ENCODE measurements around the gene HASPIN.
A peak's percentile ranks its signal among the peaks of the same experiment; 100 is the strongest.

HASPIN gene

DNA sequence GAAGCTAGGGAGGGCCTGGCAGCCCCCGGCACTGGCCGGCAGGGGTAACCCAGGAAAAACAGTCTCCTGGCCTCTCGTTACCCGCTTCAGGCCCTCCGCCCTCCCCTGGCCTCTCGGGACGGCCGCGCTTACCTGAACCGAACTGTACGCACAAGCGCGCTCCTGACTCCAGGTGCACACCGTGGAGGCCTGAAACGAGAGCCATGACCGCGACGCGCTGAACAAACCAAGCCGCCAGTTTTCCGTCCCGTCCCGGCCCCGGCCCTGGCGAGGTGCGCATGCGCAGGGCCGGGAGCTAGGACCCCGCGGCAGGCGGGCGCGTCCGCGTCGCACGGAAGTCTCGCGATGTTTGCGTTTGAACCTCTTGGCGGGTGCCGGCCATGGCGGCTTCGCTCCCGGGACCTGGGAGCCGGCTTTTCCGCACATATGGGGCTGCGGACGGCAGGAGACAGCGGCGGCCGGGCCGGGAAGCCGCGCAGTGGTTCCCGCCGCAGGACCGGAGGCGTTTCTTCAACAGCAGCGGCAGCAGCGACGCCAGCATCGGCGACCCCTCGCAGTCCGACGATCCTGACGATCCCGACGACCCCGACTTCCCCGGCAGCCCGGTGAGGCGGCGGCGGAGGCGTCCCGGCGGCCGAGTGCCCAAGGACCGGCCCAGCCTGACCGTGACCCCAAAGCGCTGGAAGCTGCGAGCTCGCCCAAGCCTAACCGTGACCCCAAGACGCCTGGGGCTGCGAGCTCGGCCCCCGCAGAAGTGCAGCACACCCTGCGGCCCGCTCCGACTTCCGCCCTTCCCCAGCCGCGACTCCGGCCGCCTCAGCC lies at the start of gene HASPIN:
TSS of gene HASPIN (plus strand) at position 348 of the 822 bp plus-strand sequence. CDS start at position 381, 33 bp downstream.
- DNase-seq = peak; percentile 91

DNA sequence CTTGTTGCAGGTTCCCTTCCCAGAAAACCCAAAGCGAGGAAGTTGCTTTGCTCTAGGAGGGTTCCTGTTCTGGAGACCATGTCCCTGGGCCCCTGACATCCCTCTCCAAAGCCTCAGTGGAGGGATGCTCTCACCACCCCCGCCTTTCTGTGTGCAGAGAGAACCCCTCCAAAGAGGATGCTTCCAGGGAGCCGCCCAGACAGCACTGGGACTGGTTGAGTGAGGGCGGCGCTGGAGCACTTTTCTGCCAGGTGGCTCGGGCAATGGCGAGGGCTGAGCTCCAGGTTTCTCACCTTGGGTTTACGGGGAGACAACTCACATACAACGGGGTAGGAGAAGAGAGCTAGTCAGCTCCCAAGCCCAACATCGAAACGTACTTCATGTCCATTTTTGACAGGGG lies 47.8 kb upstream of the HASPIN start:
- no peak for DNase-seq

DNA sequence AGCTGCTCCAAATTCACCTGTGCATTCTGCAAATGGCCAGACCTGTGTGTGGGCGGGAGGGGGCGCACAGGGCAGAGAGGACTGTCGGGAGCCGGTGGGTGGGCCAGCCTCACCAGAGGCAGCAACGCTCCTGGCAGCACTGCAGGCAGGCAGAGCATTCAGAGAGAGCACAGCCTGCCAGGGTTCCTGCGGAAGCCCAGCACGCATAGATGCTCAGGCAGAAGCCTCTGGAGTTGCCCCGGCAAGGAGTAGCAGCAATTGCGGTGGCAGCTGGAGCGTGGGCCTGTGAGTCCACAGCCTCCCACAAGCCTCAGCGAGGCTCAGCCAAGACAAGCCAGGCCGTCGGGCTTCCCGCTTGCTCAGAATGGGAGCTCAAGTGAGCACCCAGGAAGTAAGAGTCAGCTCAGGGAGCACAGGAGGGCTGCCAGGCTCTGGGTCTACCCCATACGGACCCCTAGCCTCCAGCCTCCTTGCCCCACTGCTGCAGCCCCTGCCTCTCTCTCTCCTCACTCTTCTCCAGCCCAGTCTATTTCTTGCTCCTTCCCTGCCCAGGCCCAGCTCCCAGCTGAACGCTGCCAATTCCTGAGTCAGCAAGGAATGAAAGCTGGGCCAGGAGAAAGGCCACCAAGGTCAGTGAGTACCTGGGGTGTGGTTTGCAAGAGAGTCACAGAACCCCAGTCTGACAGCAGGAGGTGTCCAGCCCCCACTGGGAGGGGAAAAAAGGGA lies 45.4 kb upstream of the HASPIN start:
- DNase-seq = no peak

DNA sequence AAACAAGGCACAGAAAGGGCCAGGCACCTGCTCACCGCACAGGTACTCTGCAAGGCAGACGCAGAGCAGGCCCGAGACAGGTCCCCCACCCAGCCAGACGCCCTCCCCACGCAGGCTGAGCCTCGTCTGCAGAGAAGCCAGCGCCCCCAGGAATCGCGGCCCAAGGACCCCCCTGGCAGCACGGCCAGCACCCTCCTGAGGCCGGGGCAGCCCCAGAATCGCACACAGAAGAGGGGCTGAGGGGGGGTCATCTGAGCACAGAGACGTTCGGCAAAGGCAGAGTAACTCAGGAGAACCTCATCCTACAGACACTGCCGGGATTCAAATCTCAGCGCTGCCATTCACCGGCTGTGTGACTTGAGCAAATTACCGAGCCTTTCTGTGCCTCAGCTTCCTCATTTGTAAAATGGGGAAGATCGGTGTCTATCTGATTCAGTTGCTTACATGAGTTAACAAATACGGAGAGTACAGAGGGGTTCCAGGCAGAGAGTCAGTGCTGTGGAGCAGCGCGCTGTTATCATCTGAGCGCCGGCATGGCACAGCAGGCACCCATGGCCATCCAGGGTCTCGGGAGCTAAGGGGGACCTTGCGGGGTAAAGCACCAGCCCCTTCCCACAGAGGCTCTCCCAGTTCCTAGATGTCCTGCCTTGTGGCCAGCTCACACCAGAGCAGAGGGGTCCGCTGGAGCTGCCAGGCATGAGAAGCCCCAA lies 44.7 kb upstream of the HASPIN start:
- DNase-seq = no peak

DNA sequence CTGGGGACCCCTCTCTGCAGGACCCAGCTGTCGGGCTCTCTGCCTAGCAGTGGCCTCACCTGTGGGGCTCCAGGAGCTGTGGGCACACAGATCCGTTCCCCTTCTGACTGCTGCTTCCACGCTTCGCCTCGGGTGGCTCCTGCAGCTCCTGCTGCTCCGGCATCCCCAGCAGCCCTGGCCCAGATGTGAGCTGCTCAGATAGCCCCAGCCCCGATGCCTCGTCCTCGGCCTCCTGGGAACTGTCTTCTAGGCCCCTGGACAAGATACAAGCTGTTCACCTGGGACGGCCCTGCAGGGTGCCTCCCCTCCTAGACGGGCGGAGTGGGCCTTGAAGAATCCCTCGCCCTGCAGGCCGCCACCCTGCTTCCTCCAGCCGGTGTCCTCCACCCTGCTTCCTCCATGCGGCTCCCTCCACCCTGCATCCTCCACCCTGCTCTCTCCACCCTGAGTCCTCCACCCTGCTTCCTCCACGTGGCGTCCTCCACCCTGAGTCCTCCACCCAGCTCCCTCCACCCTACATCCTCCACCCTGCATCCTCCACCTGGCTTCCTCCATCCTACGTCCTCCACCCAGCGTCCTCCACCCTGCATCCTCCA lies 44.1 kb upstream of the HASPIN start:
- DNase-seq = no peak

DNA sequence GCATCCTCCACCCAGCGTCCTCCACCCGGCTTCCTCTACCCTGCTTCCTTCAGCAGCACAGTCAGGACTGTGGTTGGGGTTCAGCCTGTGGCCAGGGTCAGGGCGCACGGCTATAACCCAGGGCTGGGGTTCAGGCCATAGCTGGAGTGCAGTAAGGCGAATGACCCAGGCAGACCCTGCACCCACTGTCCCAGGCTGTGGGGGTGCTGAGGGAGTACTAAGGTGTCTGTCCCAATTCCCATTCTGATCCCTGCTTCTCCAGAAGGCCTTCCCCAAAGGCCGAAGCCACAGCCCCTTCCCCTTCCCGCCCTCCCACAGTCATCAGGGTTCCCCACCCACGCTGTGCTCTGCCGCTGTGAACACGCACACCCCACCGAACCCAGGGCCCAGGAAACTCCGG lies 42.6 kb upstream of the HASPIN start:
- DNase-seq = no peak

DNA sequence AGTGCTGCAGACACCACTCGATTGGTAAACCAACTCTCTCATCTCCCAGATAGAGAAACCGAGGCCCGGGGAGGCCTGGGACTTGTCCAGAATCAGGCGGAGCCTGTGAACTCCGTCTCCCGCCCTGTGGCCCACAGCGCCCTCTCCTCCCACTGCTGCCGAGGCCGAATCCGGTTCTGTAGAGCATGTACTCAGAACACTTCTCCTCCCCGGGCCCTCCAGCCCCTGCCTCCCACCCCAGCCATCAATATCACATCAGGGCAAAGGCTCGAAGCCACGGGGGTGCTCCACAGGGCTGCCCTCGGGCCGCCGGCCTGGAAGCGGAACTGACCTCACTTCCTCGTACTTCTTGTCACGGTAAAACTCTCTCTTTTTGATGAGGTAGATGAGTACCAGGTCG lies 42.1 kb upstream of the HASPIN start:
- no peak for DNase-seq

DNA sequence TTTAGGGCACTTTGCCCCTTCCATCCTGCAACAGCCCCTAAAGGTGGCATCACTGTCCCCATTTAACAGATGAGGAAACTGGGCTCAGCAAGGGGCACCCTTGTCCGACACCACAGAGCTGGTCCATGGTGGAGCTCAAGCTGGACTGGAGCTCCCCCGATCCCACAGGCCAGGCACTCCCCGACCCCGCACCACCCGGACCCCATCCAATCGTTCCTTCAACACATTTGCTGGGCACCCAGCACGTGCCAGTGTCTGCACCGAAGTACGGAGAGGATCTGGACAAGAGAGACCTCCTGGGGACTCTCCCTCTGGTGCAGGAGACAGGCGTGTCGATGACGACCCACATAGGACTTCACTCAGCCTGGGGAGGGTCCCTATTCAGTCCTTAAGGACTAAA lies 41.7 kb upstream of the HASPIN start:
- no peak for DNase-seq

DNA sequence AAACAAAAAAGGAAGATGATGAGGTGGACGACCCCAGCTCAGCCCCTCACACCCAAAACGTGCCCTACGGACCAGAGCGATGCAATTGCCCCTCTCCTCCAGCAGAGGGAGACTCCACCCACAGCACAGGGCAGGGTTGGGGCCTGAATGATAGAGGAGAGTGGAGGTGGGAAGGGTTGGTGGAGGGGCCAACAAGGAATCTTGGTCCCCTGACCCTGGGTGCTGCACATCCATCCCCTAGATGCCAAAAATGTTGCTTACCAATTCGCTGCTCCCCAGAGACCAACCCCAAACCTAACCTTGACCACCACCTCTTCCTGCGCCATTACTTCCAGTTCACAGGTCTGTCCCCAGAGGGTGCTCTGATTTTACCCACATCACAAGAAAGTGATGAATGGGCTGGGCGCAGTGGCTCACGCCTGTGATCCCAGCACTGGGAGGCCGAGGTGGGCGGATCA lies 40.6 kb upstream of the HASPIN start:
- peak; percentile 55 for DNase-seq

DNA sequence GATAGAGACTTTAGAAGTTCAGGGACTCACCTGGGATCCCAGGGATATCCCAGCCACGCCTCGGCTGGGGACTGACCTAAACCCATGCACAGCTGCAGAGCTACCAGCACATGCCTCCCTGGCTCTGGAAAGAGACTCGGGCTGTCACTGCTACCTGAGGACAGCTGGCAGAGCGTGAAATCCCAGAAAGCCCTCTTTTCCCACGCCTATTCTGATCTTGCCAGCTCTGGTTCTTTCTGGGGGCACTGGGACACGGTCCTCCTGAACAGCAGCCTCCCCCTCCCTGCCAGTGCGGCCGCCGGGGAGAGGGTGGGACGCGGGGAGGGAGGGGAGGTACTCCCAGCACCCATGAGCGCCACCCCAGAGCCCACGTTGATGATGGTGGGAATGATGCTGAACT lies 38.5 kb upstream of the HASPIN start:
- DNase-seq = no peak

DNA sequence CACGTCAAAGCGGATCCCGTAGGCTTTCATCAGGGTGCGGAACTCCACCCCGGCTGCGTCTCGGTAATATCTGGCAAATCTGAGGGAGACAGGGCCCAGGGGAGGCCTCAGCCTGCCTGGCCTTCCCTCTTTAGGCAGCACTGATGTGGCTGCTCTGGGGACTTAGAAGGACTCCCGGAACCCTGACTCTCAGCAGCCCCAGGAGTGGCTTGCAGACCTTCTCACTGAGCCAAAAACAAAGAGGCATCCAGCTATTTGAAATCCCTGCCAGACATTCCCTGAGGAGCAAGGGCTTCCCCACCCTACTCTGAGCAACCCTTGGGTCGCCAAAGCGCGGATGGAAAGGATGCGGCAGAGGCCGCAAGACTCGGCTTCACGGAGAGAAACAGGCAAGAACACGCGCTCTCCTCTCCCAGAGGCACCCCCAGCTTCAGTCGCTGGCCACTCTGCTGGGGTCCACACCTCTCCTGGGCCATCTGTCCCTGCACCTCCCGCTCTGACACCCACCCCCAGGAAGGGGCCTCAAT lies 35.6 kb upstream of the HASPIN start:
- no peak for DNase-seq

DNA sequence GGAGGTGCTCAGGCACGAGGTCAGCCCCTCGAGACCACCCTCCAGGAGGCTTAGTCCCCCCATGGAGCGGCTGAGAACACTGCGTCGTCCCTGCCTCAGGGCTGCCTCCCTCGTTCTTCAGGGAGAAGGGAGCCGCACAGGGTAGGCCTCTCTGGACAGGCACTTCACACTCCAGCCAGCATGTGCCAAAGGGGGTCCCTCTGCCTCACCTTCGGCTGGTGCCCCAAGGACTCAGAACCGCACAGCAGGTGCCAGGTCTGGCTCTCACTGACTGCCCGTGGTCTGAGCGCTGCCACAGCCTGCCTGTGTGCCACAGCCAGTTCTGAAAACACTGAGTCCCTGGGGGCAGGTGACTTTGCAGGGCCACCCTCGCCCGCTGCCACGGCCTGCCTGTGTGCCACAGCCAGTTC lies 34.8 kb upstream of the HASPIN start:
- DNase-seq = no peak

DNA sequence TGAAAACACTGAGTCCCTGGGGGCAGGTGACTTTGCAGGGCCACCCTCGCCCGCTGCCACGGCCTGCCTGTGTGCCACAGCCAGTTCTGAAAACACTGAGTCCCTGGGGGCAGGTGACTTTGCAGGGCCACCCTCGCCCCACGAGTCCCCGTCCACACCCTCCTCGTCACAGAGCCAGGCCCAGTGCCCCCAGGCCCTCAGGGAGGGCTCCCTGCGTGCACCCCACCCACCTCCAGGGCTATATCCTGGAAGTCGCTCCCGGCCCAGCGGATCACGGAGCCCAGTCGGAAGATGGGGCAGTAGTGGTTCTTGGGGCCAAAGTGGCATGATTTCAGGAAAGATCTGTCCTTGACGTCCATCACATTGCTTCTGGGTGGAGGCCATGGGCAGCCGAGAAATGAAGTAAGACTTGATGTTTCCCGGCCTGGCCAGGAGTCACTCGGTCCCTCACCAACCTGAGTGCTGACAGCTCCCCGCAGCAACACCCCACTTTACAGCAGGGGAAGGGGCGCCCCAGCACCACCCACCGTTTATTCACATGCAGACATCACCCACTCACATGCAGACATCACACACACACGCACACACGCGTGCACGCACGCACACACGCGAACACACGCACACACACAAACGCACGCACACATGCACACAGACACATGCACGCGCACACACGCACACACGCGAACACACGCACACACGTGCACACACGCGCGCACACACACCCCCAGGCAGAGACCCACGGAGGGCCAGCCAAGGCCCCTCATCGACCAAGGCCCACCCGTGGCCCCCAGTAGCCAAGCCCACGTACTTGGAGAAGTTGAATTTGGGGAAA lies 34.2 kb upstream of the HASPIN start:
- DNase-seq = no peak

DNA sequence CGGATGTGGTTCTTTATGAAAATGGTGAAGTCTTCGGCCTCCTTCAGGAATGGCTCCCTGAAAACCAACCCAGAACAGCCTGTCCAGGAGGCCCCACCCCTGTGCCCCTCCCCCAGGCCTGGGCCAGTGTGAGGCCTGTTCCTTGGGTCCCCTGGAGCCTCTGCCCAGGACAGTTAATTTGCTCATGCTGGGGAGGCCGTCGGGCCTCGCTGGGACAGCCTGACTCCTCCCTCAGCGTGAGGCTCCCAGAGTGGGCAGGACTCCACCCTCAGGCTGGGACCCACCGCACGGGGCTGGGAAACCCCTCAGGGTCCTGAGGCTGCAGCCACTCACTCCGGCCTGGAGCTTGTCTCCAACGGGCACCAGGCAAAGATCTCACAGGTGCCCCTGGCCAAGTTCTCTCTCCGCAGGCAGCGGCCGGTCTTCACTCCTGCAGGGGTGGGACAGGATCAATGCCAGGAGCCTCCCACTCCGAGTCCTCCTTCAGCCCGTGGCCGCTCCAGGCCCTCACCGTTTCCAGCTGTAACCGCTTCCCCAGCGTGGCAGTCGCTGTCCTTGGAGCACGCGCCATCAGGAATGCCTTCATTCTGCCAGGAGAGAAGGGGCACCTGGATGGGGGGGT lies 33.5 kb upstream of the HASPIN start:
- no peak for DNase-seq

DNA sequence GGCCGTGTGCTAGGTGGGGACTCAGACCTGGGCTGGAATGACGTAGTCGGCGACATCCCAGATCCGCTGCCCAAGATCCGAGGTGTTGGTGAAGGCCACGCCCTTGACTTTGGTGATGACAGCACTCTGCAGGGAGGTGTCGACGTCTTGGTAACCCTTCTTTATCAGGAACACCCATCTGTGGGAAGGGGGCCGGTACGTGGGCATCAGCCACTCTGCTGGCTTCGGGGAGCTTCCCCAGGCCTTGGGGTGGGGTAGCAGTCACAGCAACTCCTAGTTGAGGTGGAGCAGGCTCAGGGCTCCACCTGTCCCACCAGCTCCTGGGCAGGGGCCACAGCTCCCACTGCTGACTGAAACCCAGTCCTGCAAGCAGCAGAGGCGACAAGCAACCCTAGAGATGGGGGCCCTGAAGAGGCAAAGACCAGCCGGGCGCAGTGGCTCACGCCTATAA lies 32.1 kb upstream of the HASPIN start:
- no peak for DNase-seq

DNA sequence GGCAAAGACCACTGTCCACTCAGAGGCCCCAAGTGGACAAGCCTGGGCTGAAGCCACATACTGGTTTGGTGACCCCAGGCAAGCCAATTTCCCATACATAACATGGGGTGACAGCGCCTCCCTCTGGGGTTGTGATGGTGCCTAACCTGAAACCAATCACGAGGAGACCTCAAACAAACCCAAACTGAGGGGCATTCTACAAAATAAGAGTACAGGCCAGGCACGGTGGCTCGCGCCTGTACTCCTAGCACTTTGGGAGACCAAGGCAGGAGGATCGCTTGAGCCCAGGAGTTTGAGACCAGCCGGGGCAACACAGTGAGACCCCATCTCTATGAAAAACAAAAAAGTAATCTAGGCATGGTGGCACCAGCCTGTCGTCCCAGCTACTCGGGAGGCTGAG lies 31.4 kb upstream of the HASPIN start:
- no peak for DNase-seq

DNA sequence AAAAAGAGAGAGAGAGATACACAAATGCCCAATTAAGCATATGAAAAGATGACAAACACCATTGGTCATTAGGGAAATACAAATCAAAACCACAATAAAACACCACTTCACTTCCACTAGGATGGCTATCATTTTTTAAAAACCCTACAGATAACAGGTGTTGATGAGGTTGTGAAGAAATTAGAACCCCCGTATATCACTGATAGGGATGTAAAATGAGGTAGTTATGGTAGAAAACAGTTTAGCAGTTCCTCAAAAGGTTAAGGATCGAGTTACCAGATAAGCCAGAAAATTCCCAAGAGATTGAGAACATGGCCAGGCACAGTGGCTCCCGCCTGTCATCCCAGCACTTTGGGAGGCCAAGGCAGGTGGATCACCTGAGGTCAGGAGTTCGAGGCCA lies 30.6 kb upstream of the HASPIN start:
- DNase-seq = no peak

DNA sequence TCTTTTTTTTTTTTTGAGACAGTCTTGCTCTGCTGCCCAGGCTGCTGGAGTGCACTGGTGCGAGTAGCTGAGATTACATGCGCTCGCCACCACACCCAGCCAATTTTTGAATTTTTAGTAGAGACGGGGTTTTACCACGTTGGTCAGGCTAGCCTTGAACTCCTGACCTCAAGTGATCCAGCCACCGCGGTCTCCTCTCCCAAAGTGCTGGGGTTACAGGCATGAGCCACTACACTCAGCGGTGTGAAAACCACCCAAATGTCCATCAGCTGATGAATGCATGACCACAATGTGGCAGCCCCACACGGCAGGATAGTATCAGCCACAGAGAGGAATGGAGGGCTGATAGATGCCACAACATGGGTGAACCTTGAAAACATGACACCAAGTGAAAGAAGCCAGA lies 29.9 kb upstream of the HASPIN start:
- DNase-seq = no peak

DNA sequence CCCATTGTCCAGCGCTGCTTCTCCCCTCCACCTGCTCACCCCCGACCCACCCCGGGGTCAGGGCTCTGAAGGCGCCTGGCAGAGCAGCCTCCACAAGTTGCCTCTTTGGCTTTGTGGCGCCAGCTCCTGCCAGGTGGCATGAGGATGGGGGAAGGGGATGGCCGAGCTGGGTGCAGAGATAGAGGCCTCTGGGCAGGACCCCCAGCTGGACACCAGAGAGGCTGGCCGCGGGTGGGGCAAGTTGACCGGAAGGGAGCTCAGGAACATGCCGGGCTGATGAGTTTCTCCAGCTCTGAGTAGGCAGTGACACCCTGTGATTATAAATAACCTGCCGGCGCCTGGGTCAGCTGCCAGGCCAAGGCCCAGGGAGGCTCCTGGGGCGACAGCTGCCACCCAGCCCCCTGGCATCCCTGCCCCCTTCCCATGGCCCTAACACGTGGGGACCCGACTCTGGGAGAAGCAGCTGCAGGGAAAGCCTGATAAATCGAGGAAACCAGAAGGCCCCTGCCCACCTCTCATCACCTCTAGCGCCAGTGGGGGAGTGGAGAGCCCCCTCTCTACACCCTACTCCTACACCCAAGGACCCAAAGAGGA lies 28.5 kb upstream of the HASPIN start:
- DNase-seq = no peak

DNA sequence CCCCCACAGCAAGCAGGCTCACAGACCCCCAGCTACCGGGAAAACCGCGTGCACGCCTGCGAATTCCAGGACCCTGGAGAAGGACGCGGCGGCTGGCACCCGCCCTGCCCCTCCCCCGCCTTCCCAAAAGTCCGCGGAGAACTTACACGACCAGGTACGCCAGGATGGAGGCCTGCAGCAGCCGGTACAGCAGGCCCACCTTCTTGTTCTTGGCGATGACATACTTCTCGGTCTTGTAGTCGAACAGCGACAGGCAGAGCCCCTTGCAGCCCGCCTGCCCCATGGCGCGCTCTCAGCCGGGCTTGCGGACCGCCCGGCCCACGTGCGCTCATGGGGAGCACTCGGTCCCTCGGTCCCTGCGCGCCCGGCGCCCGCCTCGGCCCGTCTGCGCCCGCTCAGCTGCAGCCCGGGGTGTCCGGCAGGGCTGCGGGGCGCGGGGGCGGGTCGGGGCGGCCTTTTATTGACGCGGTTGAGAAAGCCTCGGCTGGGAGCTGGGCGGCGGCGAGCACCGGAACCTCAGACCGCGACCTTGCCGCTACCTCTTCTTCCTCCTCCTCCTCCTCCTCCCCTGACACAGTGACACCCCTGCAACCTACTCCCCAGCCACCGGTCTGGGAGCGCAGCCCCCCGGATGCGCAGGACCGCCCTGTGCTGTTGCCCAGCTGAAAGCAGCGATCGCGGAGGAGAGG lies 27.8 kb upstream of the HASPIN start, which contains the start of gene P2RX5:
TSS of gene P2RX5 (minus strand) at position 433 of the 689 bp plus-strand sequence. CDS start at position 283, 150 bp downstream.
- DNase-seq = peak; percentile 26
